GM12801 (cell line): ENCODE data around the gene GUCD1.

Source experiments
- TF ChIP-seq, protein P1 (sequence below): IDR thresholded peaks from one replicate; pipeline ENCODE4 v1.5.1; 2011; ENCODE audit warnings: control low read depth; ENCODE audit not compliant: insufficient read length; ENCODE audit errors: extremely low read depth

The GUCD1 gene

DNA sequence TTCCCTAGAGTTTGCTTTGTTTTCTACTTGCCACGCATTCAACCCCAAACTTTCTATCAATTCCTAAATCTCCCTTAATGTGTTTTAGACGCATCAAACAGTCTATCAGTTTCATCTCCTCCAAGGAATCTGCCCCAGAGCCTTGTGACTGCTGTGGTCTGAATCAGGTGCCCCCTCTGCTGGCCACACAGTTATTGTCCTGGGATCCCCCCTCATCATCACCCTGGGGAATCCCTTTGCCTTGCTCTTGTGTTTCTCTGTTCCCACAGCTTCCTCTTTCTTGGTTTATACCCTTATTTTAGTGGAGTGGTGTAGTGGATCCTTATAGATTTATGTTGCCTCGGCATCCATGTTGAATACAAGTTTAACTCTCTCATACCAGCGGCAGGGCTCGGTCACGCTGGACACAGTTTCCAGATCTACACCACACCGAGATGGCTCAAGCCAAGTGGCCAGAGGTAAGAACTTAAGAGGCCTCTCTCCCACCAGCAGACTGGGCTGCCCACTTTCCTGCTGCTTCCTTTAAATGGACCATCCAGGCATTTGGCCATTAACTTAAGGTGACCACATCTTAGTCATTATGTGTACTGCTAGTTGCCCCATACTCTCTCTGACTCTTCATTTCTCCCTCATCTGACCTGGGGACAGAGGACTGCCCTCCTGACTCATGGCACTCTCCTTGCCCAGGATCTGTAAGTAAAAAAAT lies 51.6 kb downstream of the GUCD1 start:
- TF ChIP-seq, protein P1, sequence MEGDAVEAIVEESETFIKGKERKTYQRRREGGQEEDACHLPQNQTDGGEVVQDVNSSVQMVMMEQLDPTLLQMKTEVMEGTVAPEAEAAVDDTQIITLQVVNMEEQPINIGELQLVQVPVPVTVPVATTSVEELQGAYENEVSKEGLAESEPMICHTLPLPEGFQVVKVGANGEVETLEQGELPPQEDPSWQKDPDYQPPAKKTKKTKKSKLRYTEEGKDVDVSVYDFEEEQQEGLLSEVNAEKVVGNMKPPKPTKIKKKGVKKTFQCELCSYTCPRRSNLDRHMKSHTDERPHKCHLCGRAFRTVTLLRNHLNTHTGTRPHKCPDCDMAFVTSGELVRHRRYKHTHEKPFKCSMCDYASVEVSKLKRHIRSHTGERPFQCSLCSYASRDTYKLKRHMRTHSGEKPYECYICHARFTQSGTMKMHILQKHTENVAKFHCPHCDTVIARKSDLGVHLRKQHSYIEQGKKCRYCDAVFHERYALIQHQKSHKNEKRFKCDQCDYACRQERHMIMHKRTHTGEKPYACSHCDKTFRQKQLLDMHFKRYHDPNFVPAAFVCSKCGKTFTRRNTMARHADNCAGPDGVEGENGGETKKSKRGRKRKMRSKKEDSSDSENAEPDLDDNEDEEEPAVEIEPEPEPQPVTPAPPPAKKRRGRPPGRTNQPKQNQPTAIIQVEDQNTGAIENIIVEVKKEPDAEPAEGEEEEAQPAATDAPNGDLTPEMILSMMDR = no peak

DNA sequence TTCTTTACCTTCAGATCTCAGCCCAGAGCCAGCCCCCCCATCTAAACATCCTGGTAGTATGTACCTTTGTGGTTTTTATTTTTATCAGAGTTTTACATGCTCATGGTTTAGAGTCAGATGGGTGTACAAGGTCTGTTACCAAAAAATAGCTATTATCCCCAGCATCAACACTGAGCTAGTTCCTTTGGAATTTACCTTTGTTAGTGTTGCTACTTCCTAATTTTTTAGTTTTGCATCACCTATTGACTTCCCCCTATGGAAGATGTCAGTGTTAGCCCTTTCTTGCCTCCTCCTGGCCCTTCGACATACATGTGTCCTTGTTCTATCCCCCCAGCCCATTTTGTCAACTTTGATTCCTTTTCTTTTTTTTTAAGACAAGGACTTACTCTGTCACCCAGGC lies 52.4 kb downstream of the GUCD1 start:
- TF ChIP-seq, protein P1 = no peak

DNA sequence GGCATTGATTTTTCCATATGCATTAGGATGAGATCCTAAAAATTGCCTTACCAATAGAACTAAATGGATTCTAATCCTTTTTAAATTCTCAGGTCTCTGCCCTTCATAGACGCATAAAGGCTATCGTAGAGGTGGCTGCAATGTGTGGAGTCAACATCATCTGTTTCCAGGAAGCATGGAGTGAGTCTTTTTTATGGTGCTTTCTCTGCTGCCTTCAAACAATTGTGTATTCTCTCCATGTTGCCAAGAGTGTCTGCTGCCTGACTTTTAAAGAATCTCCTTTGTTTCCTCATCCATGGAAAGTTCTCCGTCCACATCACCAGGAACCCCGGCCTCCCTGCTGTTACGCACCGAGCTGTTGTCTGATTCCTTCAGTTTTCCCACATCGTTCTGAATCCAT lies 52.9 kb downstream of the GUCD1 start:
- TF ChIP-seq, protein P1 = no peak

DNA sequence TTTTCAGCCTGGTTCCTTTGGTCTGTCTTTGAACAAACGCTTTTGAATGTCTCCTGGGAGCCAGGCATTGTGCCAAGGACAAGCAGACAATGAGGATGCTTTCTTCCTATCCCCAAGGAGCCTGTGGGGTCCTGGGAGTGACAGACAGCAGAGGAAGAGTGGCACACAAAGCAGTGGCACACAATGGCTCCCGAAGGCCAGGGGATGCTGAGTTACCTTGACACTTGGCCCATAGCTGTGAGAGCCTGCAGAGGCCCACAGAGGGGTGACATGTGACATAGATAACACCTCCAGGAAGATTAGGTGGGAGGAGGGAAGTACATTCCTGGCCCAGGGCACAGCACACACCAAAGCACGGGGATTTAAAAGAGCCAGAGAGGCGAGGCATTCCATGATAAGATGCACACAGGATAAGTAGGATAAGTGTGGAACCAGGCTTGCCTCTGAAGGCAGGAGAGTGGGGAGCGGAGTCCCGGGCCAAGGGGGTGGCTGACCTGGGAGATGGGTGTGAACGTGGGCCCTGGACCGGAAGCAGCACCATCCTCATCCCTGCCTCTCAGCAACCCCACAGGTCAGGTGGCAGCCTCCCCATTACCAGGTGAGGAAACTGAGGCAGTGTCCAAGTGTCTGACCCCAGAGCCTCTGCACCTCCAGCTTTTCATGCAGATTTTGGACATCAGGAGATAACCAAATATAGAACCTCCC lies 53.5 kb downstream of the GUCD1 start:
- TF ChIP-seq, protein P1 = no peak

DNA sequence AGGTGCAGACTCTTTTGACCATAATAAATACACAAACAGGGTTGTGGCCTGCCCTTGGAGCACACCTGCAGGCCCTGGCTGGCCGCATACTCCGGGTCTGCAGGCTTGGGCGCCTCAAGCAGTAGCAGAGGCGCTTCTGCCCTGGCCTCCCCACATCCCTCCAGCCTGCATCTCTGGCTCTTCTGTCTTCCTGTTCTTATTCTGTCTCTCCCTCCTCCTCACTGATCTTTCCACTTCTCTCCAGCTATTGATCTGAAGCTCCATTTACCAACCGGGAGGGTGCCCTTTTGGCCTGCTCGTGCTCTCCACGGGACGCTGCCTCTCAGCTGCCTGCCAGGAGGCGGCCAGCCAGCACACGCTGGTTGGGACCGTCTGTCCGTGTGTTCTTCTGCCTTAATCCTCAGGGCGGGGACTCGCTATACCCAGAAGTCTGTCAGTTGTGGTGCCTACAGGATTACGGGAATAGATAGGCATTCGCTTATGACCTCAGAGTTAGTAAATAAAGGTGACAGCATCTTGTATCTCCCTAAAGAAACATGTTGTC lies 54.6 kb downstream of the GUCD1 start:
- TF ChIP-seq, protein P1 = no peak

DNA sequence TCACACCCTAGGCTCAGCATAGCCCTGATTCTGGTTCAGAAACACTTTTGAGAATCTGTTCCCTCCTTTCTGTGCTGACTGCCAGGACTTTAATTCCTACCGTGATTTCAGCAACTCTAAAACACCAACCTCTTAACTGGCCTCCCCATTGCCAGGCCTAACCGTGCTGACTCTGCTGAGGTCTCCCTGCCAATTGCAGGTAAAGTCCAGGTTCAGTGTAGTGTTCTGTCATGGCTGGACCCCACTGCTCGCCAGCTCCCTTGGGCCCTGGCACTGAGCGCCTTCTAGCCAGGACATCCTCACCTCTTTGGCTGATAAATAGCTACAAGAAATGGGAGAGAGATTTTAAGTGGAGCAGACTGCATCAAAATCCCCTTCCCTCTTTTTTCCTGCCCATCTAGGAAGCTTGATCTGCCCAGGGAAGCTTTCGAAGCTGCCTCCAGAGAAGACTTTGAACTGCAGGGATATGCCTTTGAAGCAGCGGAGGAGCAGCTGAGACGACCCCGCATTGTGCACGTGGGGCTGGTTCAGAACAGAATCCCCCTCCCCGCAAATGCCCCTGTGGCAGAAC lies 55.1 kb downstream of the GUCD1 start:
- TF ChIP-seq, protein P1 = no peak

DNA sequence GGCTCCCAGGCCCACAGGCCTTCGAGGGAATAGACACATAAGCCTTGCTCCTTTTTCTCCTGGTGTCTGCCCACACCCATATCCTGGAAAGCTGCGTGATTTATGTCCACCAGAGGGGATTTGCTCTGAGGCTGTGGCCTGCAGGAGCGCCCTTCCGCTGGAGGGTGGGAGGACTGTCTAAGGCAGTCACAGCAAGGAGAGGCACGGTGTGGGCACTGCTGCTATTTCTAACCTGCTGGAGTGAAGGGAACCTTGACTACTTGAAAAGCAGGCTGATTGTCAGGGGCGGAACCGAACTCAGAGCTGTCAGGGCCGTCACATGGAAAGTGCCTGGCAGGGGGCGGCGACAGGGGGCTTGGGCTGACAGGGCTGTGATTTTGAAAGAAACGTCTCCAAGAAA lies 56.1 kb downstream of the GUCD1 start:
- TF ChIP-seq, protein P1 = no peak
